ENCODE measurements around the gene VIPR2. TPM values are rescaled to one million over a fixed set of nuclear protein-coding genes. Genes with fewer than 3 reads are reported as not detected.

VIPR2 gene
- polyA plus RNA-seq, 1 donor from 2014 or later, result 0.51 TPM

GRCh38 chr7:159061674-159062212 is 82.9 kb downstream of the VIPR2 start:
- H3K79me2 ChIP-seq (replicated peaks; ENCODE audit: insufficient read depth, low read length), result no peaks in the 10 kb centered on the region
- H3K27me3 ChIP-seq (ENCODE audit: insufficient read depth, low read depth, low read length), result no peaks in the 10 kb centered on the region
- no peaks in the 10 kb centered on the region for H3F3A ChIP-seq (ENCODE audit: insufficient read depth, low read length, poor library complexity, severe bottlenecking)
- TF ChIP-seq CTCF (IDR thresholded peaks at IDR 0.05; ENCODE audit: poor library complexity, severe bottlenecking), result no peak
- TF ChIP-seq MXI1 (conservative IDR thresholded peaks at IDR 0.05; ENCODE audit: poor library complexity, severe bottlenecking), result no peak
- no peak for TF ChIP-seq TAF1 (IDR thresholded peaks at IDR 0.05; ENCODE audit: low read depth)
- TF ChIP-seq REST (IDR thresholded peaks at IDR 0.05; ENCODE audit: borderline replicate concordance), result no peak
- TF ChIP-seq EP300 (conservative IDR thresholded peaks at IDR 0.05; ENCODE audit: poor library complexity, severe bottlenecking), result no peak
- TF ChIP-seq RAD21 (conservative IDR thresholded peaks at IDR 0.05), result no peak
- TF ChIP-seq EZH2 (IDR thresholded peaks at IDR 0.05; ENCODE audit: borderline replicate concordance, insufficient read depth, low read length, poor library complexity, severe bottlenecking), result no peak
- TF ChIP-seq POLR2AphosphoS5 (IDR thresholded peaks at IDR 0.05), result no peak
- TF ChIP-seq SMC3 (conservative IDR thresholded peaks at IDR 0.05; ENCODE audit: poor library complexity), result no peak
- H3K9me3 ChIP-seq (ENCODE audit: low read length), result no peaks in the 10 kb centered on the region
- no peaks in the 10 kb centered on the region for H3K36me3 ChIP-seq (ENCODE audit: insufficient read depth, low read length)
- no peak overlapping the region for H3K4me2 ChIP-seq (ENCODE audit: low read length)
- no peaks in the 10 kb centered on the region for H4K20me1 ChIP-seq (ENCODE audit: insufficient read depth)
- no peaks in the 10 kb centered on the region for H3K9me2 ChIP-seq (ENCODE audit: insufficient read depth, low read length)
- H3K4me3 ChIP-seq (ENCODE audit: low read length), result no peak overlapping the region
- no peak overlapping the region for H3K9ac ChIP-seq (ENCODE audit: low read length)
- no peak overlapping the region for H3K27ac ChIP-seq (ENCODE audit: low read length)
- no peak overlapping the region for H2AFZ ChIP-seq (ENCODE audit: low read depth, low read length)

GRCh38 chr7:159061209-159061608 is 83.5 kb downstream of the VIPR2 start:
- H3K36me3 ChIP-seq (ENCODE audit: insufficient read depth, low read length), result no peaks in the 10 kb centered on the region
- H4K20me1 ChIP-seq (ENCODE audit: insufficient read depth), result no peaks in the 10 kb centered on the region
- no peaks in the 10 kb centered on the region for H3K9me3 ChIP-seq (ENCODE audit: low read length)
- H3K27me3 ChIP-seq (ENCODE audit: insufficient read depth, low read depth, low read length), result no peaks in the 10 kb centered on the region
- H3K79me2 ChIP-seq (replicated peaks; ENCODE audit: insufficient read depth, low read length), result no peaks in the 10 kb centered on the region
- no peak overlapping the region for H3K4me3 ChIP-seq (ENCODE audit: low read length)
- no peak overlapping the region for H3K4me2 ChIP-seq (ENCODE audit: low read length)
- no peak overlapping the region for H3K27ac ChIP-seq (ENCODE audit: low read length)
- no peak for TF ChIP-seq REST (IDR thresholded peaks at IDR 0.05; ENCODE audit: borderline replicate concordance)
- no peak for TF ChIP-seq EZH2 (IDR thresholded peaks at IDR 0.05; ENCODE audit: borderline replicate concordance, insufficient read depth, low read length, poor library complexity, severe bottlenecking)
- no peak overlapping the region for H3K9ac ChIP-seq (ENCODE audit: low read length)
- H3F3A ChIP-seq (ENCODE audit: insufficient read depth, low read length, poor library complexity, severe bottlenecking), result no peaks in the 10 kb centered on the region
- no peak overlapping the region for H2AFZ ChIP-seq (ENCODE audit: low read depth, low read length)
- no peaks in the 10 kb centered on the region for H3K9me2 ChIP-seq (ENCODE audit: insufficient read depth, low read length)

All from neural cell (in vitro differentiated cells).